Ammon's horn (tissue), 1 donor: Measurements from ENCODE around the gene FBF1.

ENCODE experiments used
- DNase-seq: peaks from one replicate; pipeline ENCODE4 v3.0.0-alpha.2; 2016; ENCODE audit warnings: low spot score

Gene FBF1

GRCh38 chr17:75917141-75917916 lies 23.5 kb downstream of the FBF1 start:
- DNase-seq = no peak

DNA sequence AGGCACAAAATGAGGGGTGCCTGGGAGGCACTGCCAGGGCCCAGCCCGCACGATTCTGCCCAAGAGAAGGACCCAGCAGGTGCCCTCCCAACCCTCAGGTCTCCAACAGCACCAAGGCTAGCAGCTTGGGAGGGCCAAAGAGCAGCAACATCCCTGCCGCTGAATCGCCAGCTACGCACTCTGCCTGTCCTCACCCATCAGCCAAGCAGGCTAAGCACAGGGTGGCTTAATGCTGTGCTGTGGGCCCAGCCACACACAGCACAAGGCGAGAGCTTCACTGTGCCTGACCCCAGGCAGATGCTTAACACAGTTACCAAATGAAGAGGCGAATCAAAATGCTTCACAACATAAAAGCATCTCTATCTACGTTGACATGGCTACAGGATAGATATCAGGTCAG lies 25.6 kb downstream of the FBF1 start:
- DNase-seq = no peak

DNA sequence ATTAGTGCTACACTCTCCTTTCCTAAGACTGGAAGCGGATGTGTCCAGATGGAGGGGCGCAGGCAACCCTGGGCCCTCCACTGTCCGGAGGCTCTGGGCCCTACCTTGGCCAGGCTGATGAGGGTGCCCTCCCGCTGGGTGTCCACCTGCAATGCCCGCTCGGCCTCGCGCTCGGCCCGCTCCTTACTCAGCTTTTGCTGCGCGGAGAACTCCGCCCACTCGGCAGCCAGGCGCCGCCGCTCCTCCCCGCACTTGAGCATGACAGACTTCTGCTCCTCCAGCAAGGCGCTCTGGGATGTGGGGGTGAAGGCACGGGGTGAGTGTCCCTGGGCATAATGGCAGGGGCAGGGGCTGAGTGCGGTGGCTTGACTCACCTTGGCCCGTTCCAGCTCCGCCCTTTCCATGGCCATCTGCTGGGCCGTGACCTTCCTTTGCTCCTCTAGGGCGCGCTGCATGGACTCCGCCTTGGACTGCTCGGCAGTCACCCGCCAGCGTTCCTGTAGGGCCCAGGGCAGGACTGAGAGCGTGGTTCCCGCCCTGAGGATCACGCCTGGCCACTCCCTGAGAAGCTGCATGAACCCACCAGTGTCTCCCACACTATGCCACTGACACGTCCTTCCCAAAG lies 26.1 kb downstream of the FBF1 start:
- no peak for DNase-seq

GRCh38 chr17:75913537-75914210 lies 27.2 kb downstream of the FBF1 start:
- DNase-seq = no peak

DNA sequence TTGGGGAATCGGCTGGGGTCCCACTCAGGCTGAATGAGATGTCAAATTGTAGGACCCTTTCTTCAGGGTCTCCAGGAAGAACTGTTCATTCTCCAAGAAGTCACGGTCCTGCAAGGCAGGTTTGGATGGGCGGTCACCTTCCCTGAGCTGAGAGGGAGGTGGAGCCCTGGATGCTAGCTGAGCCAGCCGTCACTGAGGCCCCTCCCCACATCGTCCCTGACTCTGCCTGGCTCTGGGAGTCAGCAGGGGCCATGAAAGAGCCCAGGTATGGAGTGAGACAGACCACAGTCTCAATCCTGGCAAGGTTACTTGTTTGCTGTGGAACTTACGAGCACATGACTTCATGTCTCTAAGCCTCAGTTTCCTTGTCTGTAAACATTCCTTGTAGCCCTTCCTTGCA lies 30.1 kb downstream of the FBF1 start:
- DNase-seq = no peak

- DNase-seq = no peak
These were observed 31.0 kb downstream of the FBF1 start for GRCh38 chr17:75909812-75910274.

DNA sequence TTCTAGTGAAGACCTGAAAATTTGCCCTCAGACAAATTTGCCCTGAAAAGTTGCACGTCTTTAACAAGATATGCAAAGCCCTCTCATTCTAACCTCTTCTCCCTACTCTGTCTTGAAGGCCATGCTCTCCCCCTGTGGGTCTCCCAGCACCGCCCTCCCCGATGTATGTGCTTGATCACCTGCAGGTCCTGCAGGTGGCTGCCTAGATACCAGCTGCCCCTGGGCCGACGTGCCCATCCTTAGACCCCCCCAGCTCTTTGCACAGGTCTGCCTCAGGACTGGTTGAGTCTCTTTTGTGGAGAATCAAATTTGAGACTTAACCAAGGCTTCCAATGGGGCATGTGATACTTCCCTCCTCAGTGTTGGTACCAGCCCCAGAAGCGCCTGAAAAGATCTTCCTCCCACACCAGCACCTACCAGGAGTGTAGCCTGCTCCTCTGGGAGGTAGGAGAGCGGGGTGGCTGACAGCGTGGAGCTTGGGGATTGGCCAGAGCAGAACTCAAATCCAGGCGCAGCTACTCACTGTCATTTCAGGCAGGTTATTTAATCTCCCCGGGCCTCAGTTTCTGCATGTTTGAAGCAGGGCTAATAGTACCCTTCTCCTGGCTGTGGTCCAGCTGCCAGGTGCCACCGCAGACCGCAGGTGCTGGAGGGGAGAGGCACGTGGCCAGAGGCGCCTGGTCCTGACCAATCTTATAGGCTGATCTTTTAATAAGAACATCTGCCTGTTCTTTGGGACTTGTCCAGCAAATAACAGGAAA lies 31.6 kb downstream of the FBF1 start:
- no peak for DNase-seq

GRCh38 chr17:75908201-75908600 lies 32.6 kb downstream of the FBF1 start:
- no peak for DNase-seq

DNA sequence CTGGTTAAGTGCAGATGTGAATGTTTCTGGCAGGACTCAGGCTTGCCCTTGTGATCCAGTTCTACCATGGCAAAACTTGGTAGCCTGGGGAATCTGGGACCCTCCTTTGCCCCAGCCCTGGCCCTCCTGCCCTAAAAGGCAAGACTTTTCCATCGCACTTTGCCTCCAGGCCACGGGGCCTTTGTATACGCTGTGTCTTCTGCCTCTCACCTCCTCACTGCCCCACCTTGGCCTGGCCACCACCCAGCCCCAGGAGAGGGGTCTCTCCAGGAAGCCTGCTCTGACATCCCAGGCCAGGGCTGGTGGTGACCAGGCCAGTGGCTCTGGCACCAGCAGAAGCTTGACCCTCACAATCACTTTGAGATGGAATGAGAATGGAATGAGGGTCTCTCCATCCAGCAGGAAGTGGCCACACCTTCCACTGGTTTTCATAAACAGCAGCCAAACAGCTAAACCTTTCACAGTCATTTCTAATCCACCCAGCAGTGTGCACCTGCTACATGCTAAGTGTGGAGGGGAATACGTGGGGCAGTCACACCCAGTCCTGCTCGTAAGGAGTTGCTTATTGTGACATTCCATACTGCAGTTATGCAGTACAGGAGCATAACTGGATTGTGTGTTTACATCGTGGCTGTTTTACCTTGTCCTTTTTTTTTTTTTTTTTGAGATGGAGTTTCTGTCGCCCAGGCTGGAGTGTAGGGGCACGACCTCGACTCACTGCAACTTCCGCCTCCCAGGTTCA lies 34.5 kb downstream of the FBF1 start:
- DNase-seq = no peak

- DNase-seq = peak; percentile 87
These were observed 35.9 kb downstream of the FBF1 start, which contains the start of gene MRPL38 for GRCh38 chr17:75904749-75905521. TSS of gene MRPL38 (minus strand) at chr17:75904884. CDS start at chr17:75904875, 9 bp downstream.

DNA sequence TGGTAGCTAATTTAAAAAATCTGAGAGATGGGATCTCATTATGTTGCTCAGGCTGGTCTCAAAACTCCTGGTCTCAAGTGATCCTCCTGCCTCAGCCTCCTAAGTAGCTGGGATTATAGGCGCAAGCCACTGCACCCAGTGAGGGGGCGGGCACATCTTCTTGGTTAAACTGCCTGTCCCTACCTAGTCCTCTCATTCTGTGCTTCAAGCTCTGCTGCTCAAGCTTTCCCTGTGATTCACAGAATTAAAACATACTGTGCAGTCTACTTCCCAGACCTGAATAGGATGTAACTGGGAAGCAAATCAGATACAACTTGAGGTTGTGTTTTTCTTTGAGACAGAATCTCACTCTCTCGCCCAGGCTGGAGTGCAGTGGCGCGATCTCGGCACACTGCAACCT lies 38.4 kb downstream of the FBF1 start:
- DNase-seq = no peak

GRCh38 chr17:75901727-75902126 lies 39.1 kb downstream of the FBF1 start:
- no peak for DNase-seq

DNA sequence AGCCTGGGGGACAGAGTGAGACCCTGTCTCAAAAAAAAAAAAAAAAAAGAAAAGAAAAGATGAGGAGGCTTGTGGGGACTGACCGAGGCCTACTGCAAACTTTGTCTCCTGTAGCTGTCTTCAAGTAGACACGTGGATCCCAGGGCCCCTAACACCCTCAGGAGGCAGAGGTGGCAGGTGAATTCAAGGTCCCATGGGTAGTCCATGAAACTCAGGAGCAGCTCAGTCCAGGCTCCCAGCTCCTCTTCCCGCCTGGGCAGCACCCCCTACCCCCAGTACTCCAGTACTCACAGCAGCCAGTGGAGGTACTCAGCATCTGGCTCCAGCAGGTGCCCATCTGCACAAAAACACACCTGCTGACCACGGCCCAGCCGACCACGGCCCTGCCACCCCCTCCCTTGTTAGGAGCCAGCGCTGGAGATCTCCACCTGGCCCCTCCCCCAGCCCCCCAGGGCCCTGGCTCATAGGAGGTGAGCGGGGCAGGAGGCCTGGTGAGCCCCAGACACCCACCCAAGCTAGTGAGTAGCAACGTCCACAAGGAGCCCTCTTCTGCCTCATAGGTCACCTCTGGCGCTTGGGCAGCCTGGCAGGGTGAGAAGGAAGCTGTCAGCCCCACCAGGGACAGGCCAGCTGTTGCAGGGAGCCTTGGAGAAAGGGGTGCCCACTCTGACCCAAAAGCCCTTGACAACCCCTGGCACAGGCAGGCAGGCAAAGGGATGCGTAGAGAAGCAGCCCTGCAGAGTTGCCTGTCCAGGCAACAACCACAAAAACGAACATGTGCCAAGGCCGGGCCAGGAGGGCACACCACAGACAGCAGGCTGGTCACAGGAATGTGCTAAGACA lies 39.9 kb downstream of the FBF1 start:
- DNase-seq = no peak

GRCh38 chr17:75899767-75900468 lies 40.9 kb downstream of the FBF1 start:
- DNase-seq = no peak

GRCh38 chr17:75899353-75899752 lies 41.5 kb downstream of the FBF1 start:
- no peak for DNase-seq

DNA sequence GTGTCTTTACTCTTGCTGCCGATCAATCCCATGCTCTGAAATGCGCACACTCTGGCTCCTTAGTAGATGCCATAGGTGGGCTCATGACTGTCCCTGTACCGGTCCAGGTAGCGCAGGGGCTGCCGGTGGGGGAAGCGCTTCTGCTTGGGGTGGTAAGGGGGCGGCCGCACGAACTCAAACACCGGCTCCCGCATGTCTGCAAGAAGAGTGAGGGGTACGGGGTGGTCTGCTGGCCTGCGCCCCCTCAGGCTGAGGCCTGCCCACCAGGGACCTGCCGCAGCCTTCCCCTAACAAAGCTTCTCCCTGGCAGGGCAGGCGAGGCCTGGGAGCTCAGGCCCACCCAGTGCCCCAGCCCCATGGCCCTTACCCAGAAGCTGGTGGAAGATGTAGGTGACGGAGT lies 42.1 kb downstream of the FBF1 start:
- no peak for DNase-seq

DNA sequence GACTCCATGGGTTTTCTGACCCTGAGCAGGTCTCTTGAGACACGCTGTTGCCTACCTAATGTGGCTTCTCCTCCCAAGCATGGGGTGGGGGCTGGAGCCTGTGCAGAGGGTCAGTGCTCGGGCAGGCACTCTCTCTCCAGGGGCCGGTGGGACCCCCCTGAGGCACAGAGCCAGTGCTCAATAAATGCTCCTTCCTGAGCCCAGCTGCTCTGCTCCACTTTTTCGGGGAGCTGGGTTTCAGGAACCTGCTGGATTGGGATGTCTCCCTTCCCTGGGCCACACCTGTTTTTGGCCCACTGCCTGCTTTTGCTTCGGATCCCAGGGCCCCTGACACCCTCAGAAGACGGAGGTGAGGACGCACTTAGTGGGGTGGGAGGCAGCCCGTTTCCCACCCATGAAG lies 42.8 kb downstream of the FBF1 start:
- no peak for DNase-seq

DNA sequence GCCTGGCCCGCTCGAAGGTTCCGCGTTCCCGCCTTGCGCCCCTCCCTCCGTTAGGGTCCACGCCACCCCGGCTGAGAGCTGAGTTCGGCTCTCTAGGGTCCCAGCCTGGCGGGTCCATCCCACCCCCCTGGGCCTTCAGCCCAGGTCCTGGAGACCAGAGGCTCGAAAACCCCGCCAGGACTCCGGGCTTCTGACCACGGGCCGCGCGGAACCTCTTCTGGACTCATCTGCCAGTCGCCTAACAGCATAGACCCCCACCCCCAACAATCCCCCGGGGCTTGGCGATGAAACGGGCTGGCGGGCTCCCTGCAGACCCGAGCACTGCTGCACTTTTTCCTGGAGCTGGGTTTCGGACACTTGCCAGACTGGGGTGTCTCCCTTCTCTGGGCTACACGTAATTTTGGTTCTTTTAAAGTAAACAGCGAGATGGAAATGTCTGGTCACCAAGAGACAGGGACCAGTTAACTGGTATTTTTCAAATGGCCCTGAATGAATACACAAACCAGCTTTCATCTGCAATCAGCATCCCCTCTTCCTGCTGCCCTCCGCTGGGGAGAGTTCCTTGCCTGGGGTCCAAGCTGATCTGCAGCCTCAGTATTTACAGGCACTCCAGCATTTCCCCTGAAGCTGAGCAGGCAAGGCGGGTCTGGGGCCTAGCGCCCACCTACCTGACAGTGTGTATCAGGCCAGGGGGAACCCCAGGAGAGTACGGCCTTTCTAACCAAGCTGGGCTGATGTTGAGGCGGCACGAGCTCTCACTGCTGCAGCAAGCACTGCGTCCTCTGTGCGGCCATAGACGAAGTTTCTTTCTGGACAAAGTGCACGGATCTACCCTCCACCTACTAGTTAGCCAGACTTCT lies 43.5 kb downstream of the FBF1 start:
- no peak for DNase-seq
